T-helper 1 cell treated with Interleukin-12 subunit alpha and Interleukin-12 subunit beta and Interleukin-4 antibody, amounts not matched to agents 30 μg/mL and 1 μg/mL, for 36 hours (primary cell): ENCODE measurements around the gene GFRA1.

Experiments
- H3K27ac Mint-ChIP-seq: one replicate; pipeline ENCODE4 v1.8.0; 2021; ENCODE audit warnings: mild to moderate bottlenecking, mixed read lengths
- H3K27me3 Mint-ChIP-seq: one replicate; pipeline ENCODE4 v1.8.0; 2021; ENCODE audit warnings: low read depth, mixed read lengths
- H3K36me3 Mint-ChIP-seq: one replicate; pipeline ENCODE4 v1.8.0; 2021; ENCODE audit warnings: low read depth, mixed read lengths
- H3K4me1 Mint-ChIP-seq: one replicate; pipeline ENCODE4 v1.8.0; 2021; ENCODE audit warnings: low read depth, mixed read lengths
- H3K4me3 Mint-ChIP-seq: one replicate; pipeline ENCODE4 v1.8.0; 2021; ENCODE audit warnings: mild to moderate bottlenecking, moderate library complexity, mixed read lengths
- H3K9me3 Mint-ChIP-seq: one replicate; pipeline ENCODE4 v1.8.0; 2021; ENCODE audit warnings: mixed read lengths

Gene GFRA1

GRCh38 chr10:116100984-116101383 lies 172.0 kb downstream of the GFRA1 start:
- Mint-ChIP-seq H3K27ac (no peak overlapping the region), H3K4me1 (no peaks in the 10 kb centered on the region), H3K4me3 (no peak overlapping the region), H3K36me3 (no peaks in the 10 kb centered on the region), H3K27me3 (no peaks in the 10 kb centered on the region), H3K9me3 (no peaks in the 10 kb centered on the region)

- Mint-ChIP-seq H3K36me3 (no peaks in the 10 kb centered on the region), H3K27me3 (no peaks in the 10 kb centered on the region), H3K9me3 (no peaks in the 10 kb centered on the region), H3K4me1 (no peaks in the 10 kb centered on the region), H3K27ac (no peak overlapping the region), H3K4me3 (no peak overlapping the region)
These were observed 174.0 kb downstream of the GFRA1 start for GRCh38 chr10:116099023-116099420.

GRCh38 chr10:116098411-116099022 lies 174.5 kb downstream of the GFRA1 start:
- Mint-ChIP-seq H3K9me3 (no peaks in the 10 kb centered on the region), H3K4me3 (no peak overlapping the region), H3K27ac (no peak overlapping the region), H3K27me3 (no peaks in the 10 kb centered on the region), H3K36me3 (no peaks in the 10 kb centered on the region), H3K4me1 (no peaks in the 10 kb centered on the region)

GRCh38 chr10:116097239-116097784 lies 175.7 kb downstream of the GFRA1 start:
- H3K9me3 Mint-ChIP-seq, result no peaks in the 10 kb centered on the region
- H3K27ac Mint-ChIP-seq, result no peak overlapping the region
- H3K4me1 Mint-ChIP-seq, result no peaks in the 10 kb centered on the region
- no peaks in the 10 kb centered on the region for H3K36me3 Mint-ChIP-seq
- H3K27me3 Mint-ChIP-seq, result no peaks in the 10 kb centered on the region
- H3K4me3 Mint-ChIP-seq, result no peak overlapping the region

- Mint-ChIP-seq H3K36me3 (no peaks in the 10 kb centered on the region), H3K4me3 (no peak overlapping the region), H3K27me3 (no peaks in the 10 kb centered on the region), H3K4me1 (no peaks in the 10 kb centered on the region), H3K9me3 (no peaks in the 10 kb centered on the region), H3K27ac (no peak overlapping the region)
These were observed 176.5 kb downstream of the GFRA1 start for GRCh38 chr10:116096526-116096925.

GRCh38 chr10:116094356-116094755 lies 178.7 kb downstream of the GFRA1 start:
- H3K4me1 Mint-ChIP-seq, result no peaks in the 10 kb centered on the region
- no peaks in the 10 kb centered on the region for H3K27me3 Mint-ChIP-seq
- H3K36me3 Mint-ChIP-seq, result no peaks in the 10 kb centered on the region
- no peak overlapping the region for H3K4me3 Mint-ChIP-seq
- no peak overlapping the region for H3K27ac Mint-ChIP-seq
- H3K9me3 Mint-ChIP-seq, result no peaks in the 10 kb centered on the region

- Mint-ChIP-seq H3K27me3 (no peaks in the 10 kb centered on the region), H3K36me3 (no peaks in the 10 kb centered on the region), H3K27ac (no peak overlapping the region), H3K4me3 (no peak overlapping the region), H3K9me3 (no peaks in the 10 kb centered on the region), H3K4me1 (no peaks in the 10 kb centered on the region)
These were observed 180.0 kb downstream of the GFRA1 start for GRCh38 chr10:116093031-116093430.

GRCh38 chr10:116088985-116089384 lies 184.0 kb downstream of the GFRA1 start:
- no peaks in the 10 kb centered on the region for H3K36me3 Mint-ChIP-seq

GRCh38 chr10:116085323-116085722 lies 187.7 kb downstream of the GFRA1 start:
- Mint-ChIP-seq H3K9me3 (no peaks in the 10 kb centered on the region), H3K4me1 (no peaks in the 10 kb centered on the region), H3K36me3 (no peaks in the 10 kb centered on the region), H3K27me3 (no peaks in the 10 kb centered on the region), H3K4me3 (no peak overlapping the region), H3K27ac (no peak overlapping the region)

More at GRCh38 chr10:116088985-116089384, 184.0 kb downstream of the GFRA1 start:
- Mint-ChIP-seq H3K4me1 (no peaks in the 10 kb centered on the region), H3K27ac (no peak overlapping the region), H3K27me3 (no peaks in the 10 kb centered on the region), H3K9me3 (no peaks in the 10 kb centered on the region), H3K4me3 (no peak overlapping the region)

GRCh38 chr10:116084161-116084560 lies 188.8 kb downstream of the GFRA1 start:
- Mint-ChIP-seq H3K9me3 (no peaks in the 10 kb centered on the region), H3K27ac (no peak overlapping the region), H3K27me3 (no peaks in the 10 kb centered on the region), H3K4me1 (no peaks in the 10 kb centered on the region), H3K4me3 (no peak overlapping the region), H3K36me3 (no peaks in the 10 kb centered on the region)

- H3K27ac Mint-ChIP-seq, result no peak overlapping the region
- no peaks in the 10 kb centered on the region for H3K4me1 Mint-ChIP-seq
- no peaks in the 10 kb centered on the region for H3K27me3 Mint-ChIP-seq
- H3K4me3 Mint-ChIP-seq, result no peak overlapping the region
- H3K9me3 Mint-ChIP-seq, result no peaks in the 10 kb centered on the region
- H3K36me3 Mint-ChIP-seq, result no peaks in the 10 kb centered on the region
These were observed 189.7 kb downstream of the GFRA1 start for GRCh38 chr10:116083226-116083762.

- Mint-ChIP-seq H3K4me3 (no peak overlapping the region), H3K27ac (no peak overlapping the region), H3K4me1 (no peaks in the 10 kb centered on the region)
These were observed 190.2 kb downstream of the GFRA1 start for GRCh38 chr10:116082762-116083161.

GRCh38 chr10:116082206-116082605 lies 190.8 kb downstream of the GFRA1 start:
- Mint-ChIP-seq H3K27me3 (no peaks in the 10 kb centered on the region), H3K4me1 (no peaks in the 10 kb centered on the region), H3K36me3 (no peaks in the 10 kb centered on the region), H3K27ac (no peak overlapping the region), H3K9me3 (no peaks in the 10 kb centered on the region), H3K4me3 (no peak overlapping the region)

More at GRCh38 chr10:116082762-116083161, 190.2 kb downstream of the GFRA1 start:
- Mint-ChIP-seq H3K27me3 (no peaks in the 10 kb centered on the region), H3K36me3 (no peaks in the 10 kb centered on the region), H3K9me3 (no peaks in the 10 kb centered on the region)

- H3K4me3 Mint-ChIP-seq, result no peak overlapping the region
- H3K27me3 Mint-ChIP-seq, result no peaks in the 10 kb centered on the region
- no peaks in the 10 kb centered on the region for H3K4me1 Mint-ChIP-seq
- H3K27ac Mint-ChIP-seq, result no peak overlapping the region
- H3K9me3 Mint-ChIP-seq, result no peaks in the 10 kb centered on the region
- no peaks in the 10 kb centered on the region for H3K36me3 Mint-ChIP-seq
These were observed 192.5 kb downstream of the GFRA1 start for GRCh38 chr10:116080553-116080952.

- no peaks in the 10 kb centered on the region for H3K27me3 Mint-ChIP-seq
- H3K36me3 Mint-ChIP-seq, result no peaks in the 10 kb centered on the region
- no peak overlapping the region for H3K4me3 Mint-ChIP-seq
- H3K9me3 Mint-ChIP-seq, result no peaks in the 10 kb centered on the region
- no peaks in the 10 kb centered on the region for H3K4me1 Mint-ChIP-seq
- H3K27ac Mint-ChIP-seq, result no peak overlapping the region
These were observed 193.7 kb downstream of the GFRA1 start for GRCh38 chr10:116079355-116079754.
